Measurements from ENCODE around the gene FCGBP.

- TF ChIP-seq CTCF (IDR thresholded peaks at IDR 0.05; ENCODE audit: insufficient read depth, low read length, poor library complexity, severe bottlenecking) (no peak), EZH2phosphoT487 (conservative IDR thresholded peaks at IDR 0.05; ENCODE audit: low read length) (no peak)
These were observed 6.7 kb upstream of the FCGBP start for GRCh38 chr19:39941151-39941550.

All from SU-DHL-6 (cell line).